Hematopoietic multipotent progenitor cell treated with erythropoietin and hydrocortisone succinate and interleukin-3 and kit ligand, for 17 days (in vitro differentiated cells): ENCODE data around the gene RORC.
A peak's percentile ranks its signal among the peaks of the same experiment; 100 is the strongest.
"Not testable (repeated sequence)": the region's sequence is repeated elsewhere in the genome, so short reads cannot be mapped to it uniquely, and the experiment has no call there.

ENCODE experiments used
- DNase-seq: peaks from one replicate; pipeline ENCODE4 v3.0.0-alpha.2; 2015; ENCODE audit warnings: low spot score

The RORC gene

GRCh38 chr1:151774256-151774922 lies 57.2 kb downstream of the RORC start:
- DNase-seq: peak; percentile 50

GRCh38 chr1:151773702-151774101 lies 57.9 kb downstream of the RORC start:
- DNase-seq: peak; percentile 19

GRCh38 chr1:151769270-151769669 lies 62.3 kb downstream of the RORC start:
- DNase-seq: not testable (repeated sequence)

GRCh38 chr1:151768351-151769066 lies 63.1 kb downstream of the RORC start:
- not testable (repeated sequence) for DNase-seq

GRCh38 chr1:151763990-151764389 lies 67.6 kb downstream of the RORC start:
- no peak for DNase-seq

GRCh38 chr1:151762941-151763921 lies 68.4 kb downstream of the RORC start, which contains the start of gene MRPL9:
TSS of gene MRPL9 (minus strand) at chr1:151763496. CDS start at chr1:151763479, 17 bp downstream.
- peak; percentile 69 for DNase-seq

- DNase-seq: no peak
Observed at GRCh38 chr1:151760597-151761385, 70.8 kb downstream of the RORC start.

GRCh38 chr1:151759241-151759640 lies 72.4 kb downstream of the RORC start:
- DNase-seq: no peak

- DNase-seq: no peak
Observed at GRCh38 chr1:151756291-151756690, 75.3 kb downstream of the RORC start.
